ENCODE results near the gene TMIGD1.

Gene TMIGD1

GRCh38 chr17:30318155-30318554 lies 15.7 kb downstream of the TMIGD1 start:
- CTCF ChIA-PET = interaction anchor here (0.6 kb wide), 1 partner anchor 32 kb away, joined by 3 read pairs; no protein-coding TSS in a partner anchor
- Histone ChIP-seq H3K36me3 (ENCODE audit: control insufficient read depth in 4 of 4, insufficient read depth in 4 of 4, low read length in 3 of 4) (no peaks in the 10 kb centered on the region), H3K4me3 (ENCODE audit: control insufficient read depth in 1 of 7, extremely low read depth in 1 of 7, insufficient read depth in 4 of 7, low read depth in 2 of 7, low read length in 6 of 7) (no peak overlapping the region), H3K27ac (ENCODE audit: insufficient read depth in 1 of 2, low read depth in 1 of 2, low read length in 2 of 2, poor library complexity in 1 of 2, severe bottlenecking in 2 of 2) (no peak overlapping the region), H3K27me3 (replicated peaks in 2 of 5; ENCODE audit: control insufficient read depth in 4 of 5, insufficient read depth in 5 of 5, low read length in 4 of 5) (no peaks in the 10 kb centered on the region), H3K4me1 (ENCODE audit: control extremely low read depth in 1 of 4, control insufficient read depth in 4 of 4, insufficient read depth in 4 of 4, low read length in 3 of 4) (peaks cover 0 to 5% (median 2%) of the 10 kb centered on the region in 4 experiments), H3K9me3 (ENCODE audit: control extremely low read depth in 1 of 5, control insufficient read depth in 4 of 5, insufficient read depth in 2 of 5, low read depth in 1 of 5, low read length in 4 of 5) (no peaks in the 10 kb centered on the region)
- POLR2A ChIA-PET = no interaction called here
- 88% methylated on average over 1 of the region's 3 CpGs for WGBS (ENCODE audit: insufficient coverage)
- no peak for DNase-seq

DNA sequence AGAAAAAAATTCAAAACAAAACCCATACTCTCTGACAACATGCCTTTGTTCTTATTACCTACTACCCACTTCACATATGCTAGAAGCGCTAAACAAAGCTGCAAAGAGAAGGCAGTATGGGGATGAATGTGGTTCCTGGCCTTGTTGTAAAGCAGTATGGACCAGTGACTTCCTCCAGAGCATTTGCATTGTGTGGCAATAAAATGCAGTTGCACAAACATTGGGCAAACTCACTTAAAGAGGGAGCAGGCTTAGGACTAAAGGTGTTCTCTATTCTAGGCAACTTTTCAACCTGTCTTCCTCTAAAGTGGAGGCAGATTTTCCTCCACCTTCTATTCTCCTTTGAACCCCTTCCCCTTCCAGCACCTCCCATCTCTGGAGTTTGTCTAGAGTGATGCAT lies 17.1 kb downstream of the TMIGD1 start:
- DNase-seq = no peak
- Histone ChIP-seq H3K27me3 (replicated peaks in 2 of 5; ENCODE audit: control insufficient read depth in 4 of 5, insufficient read depth in 5 of 5, low read length in 4 of 5) (no peaks in the 10 kb centered on the region), H3K9me3 (ENCODE audit: control extremely low read depth in 1 of 5, control insufficient read depth in 4 of 5, insufficient read depth in 2 of 5, low read depth in 1 of 5, low read length in 4 of 5) (no peaks in the 10 kb centered on the region), H3K4me3 (ENCODE audit: control insufficient read depth in 1 of 7, extremely low read depth in 1 of 7, insufficient read depth in 4 of 7, low read depth in 2 of 7, low read length in 6 of 7) (no peak overlapping the region), H3K36me3 (ENCODE audit: control insufficient read depth in 4 of 4, insufficient read depth in 4 of 4, low read length in 3 of 4) (no peaks in the 10 kb centered on the region), H3K4me1 (ENCODE audit: control extremely low read depth in 1 of 4, control insufficient read depth in 4 of 4, insufficient read depth in 4 of 4, low read length in 3 of 4) (no peaks in the 10 kb centered on the region), H3K27ac (ENCODE audit: insufficient read depth in 1 of 2, low read depth in 1 of 2, low read length in 2 of 2, poor library complexity in 1 of 2, severe bottlenecking in 2 of 2) (no peak overlapping the region)
- POLR2A ChIA-PET = no interaction called here
- CTCF ChIA-PET = interaction anchor here (0.6 to 1.7 kb wide), 3 partner anchors 9 to 25 kb away, joined by 3 to 4 read pairs (median 3); no protein-coding TSS in a partner anchor
- no CpG with 5 or more reads among the region's 1 CpG for WGBS (ENCODE audit: insufficient coverage)

- no peak for DNase-seq
- Histone ChIP-seq H3K27me3 (replicated peaks in 2 of 5; ENCODE audit: control insufficient read depth in 4 of 5, insufficient read depth in 5 of 5, low read length in 4 of 5) (no peaks in the 10 kb centered on the region), H3K4me1 (ENCODE audit: control extremely low read depth in 1 of 4, control insufficient read depth in 4 of 4, insufficient read depth in 4 of 4, low read length in 3 of 4) (no peaks in the 10 kb centered on the region), H3K27ac (ENCODE audit: insufficient read depth in 1 of 2, low read depth in 1 of 2, low read length in 2 of 2, poor library complexity in 1 of 2, severe bottlenecking in 2 of 2) (no peak overlapping the region), H3K9me3 (ENCODE audit: control extremely low read depth in 1 of 5, control insufficient read depth in 4 of 5, insufficient read depth in 2 of 5, low read depth in 1 of 5, low read length in 4 of 5) (no peaks in the 10 kb centered on the region), H3K36me3 (ENCODE audit: control insufficient read depth in 4 of 4, insufficient read depth in 4 of 4, low read length in 3 of 4) (no peaks in the 10 kb centered on the region), H3K4me3 (ENCODE audit: control insufficient read depth in 1 of 7, extremely low read depth in 1 of 7, insufficient read depth in 4 of 7, low read depth in 2 of 7, low read length in 6 of 7) (no peak overlapping the region)
- CTCF ChIA-PET = no interaction called here
- POLR2A ChIA-PET = no interaction called here
- WGBS (ENCODE audit: insufficient coverage) = 83% methylated on average over 2 of the region's 2 CpGs
These were observed 18.8 kb downstream of the TMIGD1 start for GRCh38 chr17:30315106-30315505.

DNA sequence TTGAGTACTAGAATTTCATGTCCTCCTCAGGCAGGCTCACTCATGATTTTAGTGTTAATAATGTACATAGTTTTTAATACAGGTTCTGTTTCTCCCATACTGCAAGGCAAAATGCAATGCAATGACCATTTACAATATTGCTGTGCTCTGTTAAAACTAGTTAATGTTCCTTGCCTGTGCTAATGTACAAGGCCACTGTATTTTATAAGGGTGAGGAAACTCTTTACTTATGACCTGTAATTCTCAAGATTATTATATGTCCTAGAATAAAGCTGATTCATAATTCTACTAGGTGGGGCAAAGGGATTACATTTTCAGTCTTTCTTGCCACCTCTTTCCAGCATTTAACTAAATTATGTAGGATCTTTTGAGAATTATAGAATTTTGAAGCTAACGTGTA lies 19.4 kb downstream of the TMIGD1 start:
- no CpG with 5 or more reads among the region's 1 CpG for WGBS (ENCODE audit: insufficient coverage)
- H3K27me3 ChIP-seq (replicated peaks in 2 of 5; ENCODE audit: control insufficient read depth in 4 of 5, insufficient read depth in 5 of 5, low read length in 4 of 5) = no peaks in the 10 kb centered on the region
- no peaks in the 10 kb centered on the region for H3K4me1 ChIP-seq (ENCODE audit: control extremely low read depth in 1 of 4, control insufficient read depth in 4 of 4, insufficient read depth in 4 of 4, low read length in 3 of 4)
- no peaks in the 10 kb centered on the region for H3K9me3 ChIP-seq (ENCODE audit: control extremely low read depth in 1 of 5, control insufficient read depth in 4 of 5, insufficient read depth in 2 of 5, low read depth in 1 of 5, low read length in 4 of 5)
- no peaks in the 10 kb centered on the region for H3K36me3 ChIP-seq (ENCODE audit: control insufficient read depth in 4 of 4, insufficient read depth in 4 of 4, low read length in 3 of 4)
- H3K4me3 ChIP-seq (ENCODE audit: control insufficient read depth in 1 of 7, extremely low read depth in 1 of 7, insufficient read depth in 4 of 7, low read depth in 2 of 7, low read length in 6 of 7) = no peak overlapping the region
- H3K27ac ChIP-seq (ENCODE audit: insufficient read depth in 1 of 2, low read depth in 1 of 2, low read length in 2 of 2, poor library complexity in 1 of 2, severe bottlenecking in 2 of 2) = no peak overlapping the region
- POLR2A ChIA-PET = no interaction called here
- CTCF ChIA-PET = interaction anchor here (1.3 kb wide), 1 partner anchor 10 kb away, joined by 4 read pairs; no protein-coding TSS in a partner anchor
- DNase-seq = no peak

DNA sequence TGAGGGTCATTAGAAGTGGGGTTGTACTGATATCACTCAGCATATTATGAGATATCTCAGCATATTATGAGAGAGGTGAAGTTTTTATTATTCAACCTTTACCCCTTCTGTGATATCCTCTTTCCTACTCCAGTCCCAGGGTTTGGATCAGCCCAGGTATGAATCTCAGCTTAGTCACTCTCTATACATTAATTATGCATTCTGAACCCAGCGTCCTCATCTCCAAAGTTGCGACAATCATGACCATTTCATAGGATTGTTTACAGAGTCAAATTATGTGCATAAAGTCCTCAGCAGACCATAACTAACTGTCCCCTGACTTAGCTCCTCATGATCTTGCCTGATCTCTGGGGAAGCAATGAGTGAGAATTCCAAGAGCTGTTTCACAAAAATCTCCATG lies 21.6 kb downstream of the TMIGD1 start:
- no peak for DNase-seq
- Histone ChIP-seq H3K9me3 (ENCODE audit: control extremely low read depth in 1 of 5, control insufficient read depth in 4 of 5, insufficient read depth in 2 of 5, low read depth in 1 of 5, low read length in 4 of 5) (no peaks in the 10 kb centered on the region), H3K4me3 (ENCODE audit: control insufficient read depth in 1 of 7, extremely low read depth in 1 of 7, insufficient read depth in 4 of 7, low read depth in 2 of 7, low read length in 6 of 7) (no peak overlapping the region), H3K27me3 (replicated peaks in 2 of 5; ENCODE audit: control insufficient read depth in 4 of 5, insufficient read depth in 5 of 5, low read length in 4 of 5) (no peaks in the 10 kb centered on the region), H3K36me3 (ENCODE audit: control insufficient read depth in 4 of 4, insufficient read depth in 4 of 4, low read length in 3 of 4) (no peaks in the 10 kb centered on the region), H3K4me1 (ENCODE audit: control extremely low read depth in 1 of 4, control insufficient read depth in 4 of 4, insufficient read depth in 4 of 4, low read length in 3 of 4) (no peaks in the 10 kb centered on the region), H3K27ac (ENCODE audit: insufficient read depth in 1 of 2, low read depth in 1 of 2, low read length in 2 of 2, poor library complexity in 1 of 2, severe bottlenecking in 2 of 2) (no peak overlapping the region)
- 100% methylated on average over 2 of the region's 2 CpGs for WGBS (ENCODE audit: insufficient coverage)
- ChIA-PET POLR2A (interaction anchor here (0.6 kb wide), 1 partner anchor 26 kb away, joined by 3 read pairs; no protein-coding TSS in a partner anchor), CTCF (interaction anchor here (1.3 kb wide), 1 partner anchor 16 kb away, joined by 3 read pairs; no protein-coding TSS in a partner anchor)

GRCh38 chr17:30310562-30310961 lies 23.3 kb downstream of the TMIGD1 start:
- Histone ChIP-seq H3K36me3 (ENCODE audit: control insufficient read depth in 4 of 4, insufficient read depth in 4 of 4, low read length in 3 of 4) (no peaks in the 10 kb centered on the region), H3K9me3 (ENCODE audit: control extremely low read depth in 1 of 5, control insufficient read depth in 4 of 5, insufficient read depth in 2 of 5, low read depth in 1 of 5, low read length in 4 of 5) (no peaks in the 10 kb centered on the region), H3K27me3 (replicated peaks in 2 of 5; ENCODE audit: control insufficient read depth in 4 of 5, insufficient read depth in 5 of 5, low read length in 4 of 5) (no peaks in the 10 kb centered on the region), H3K4me3 (ENCODE audit: control insufficient read depth in 1 of 7, extremely low read depth in 1 of 7, insufficient read depth in 4 of 7, low read depth in 2 of 7, low read length in 6 of 7) (no peak overlapping the region), H3K4me1 (ENCODE audit: control extremely low read depth in 1 of 4, control insufficient read depth in 4 of 4, insufficient read depth in 4 of 4, low read length in 3 of 4) (no peaks in the 10 kb centered on the region), H3K27ac (ENCODE audit: insufficient read depth in 1 of 2, low read depth in 1 of 2, low read length in 2 of 2, poor library complexity in 1 of 2, severe bottlenecking in 2 of 2) (no peak overlapping the region)
- ChIA-PET POLR2A (interaction anchor here (0.6 kb wide), 1 partner anchor 20 kb away, joined by 4 read pairs; no protein-coding TSS in a partner anchor), CTCF (interaction anchor here (0.6 kb wide), 1 partner anchor 20 kb away, joined by 3 read pairs; no protein-coding TSS in a partner anchor)
- no CpG with 5 or more reads among the region's 2 CpGs for WGBS (ENCODE audit: insufficient coverage)
- no peak for DNase-seq

DNA sequence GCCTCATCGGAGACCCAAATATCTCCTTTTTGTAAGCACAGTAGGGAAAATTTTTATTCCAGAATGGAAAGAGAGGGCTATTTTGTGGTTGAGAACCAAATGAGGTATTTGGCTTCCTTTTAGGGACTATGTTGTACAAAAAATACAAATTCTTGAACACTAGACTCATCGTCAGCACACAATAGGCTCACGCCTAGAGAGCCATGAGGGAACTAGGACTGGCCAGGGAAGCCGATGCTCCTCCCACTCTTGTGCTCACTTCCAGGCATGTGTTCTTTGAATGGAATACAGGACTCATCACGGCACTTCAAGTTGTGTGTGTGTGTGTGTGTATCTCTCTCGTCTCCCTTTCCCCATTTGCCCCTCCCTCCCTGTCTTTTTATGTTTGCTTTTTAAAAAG lies 24.3 kb downstream of the TMIGD1 start:
- no peaks in the 10 kb centered on the region for H3K36me3 ChIP-seq (ENCODE audit: control insufficient read depth in 4 of 4, insufficient read depth in 4 of 4, low read length in 3 of 4)
- H3K4me3 ChIP-seq (ENCODE audit: control insufficient read depth in 1 of 7, extremely low read depth in 1 of 7, insufficient read depth in 4 of 7, low read depth in 2 of 7, low read length in 6 of 7) = no peak overlapping the region
- no peaks in the 10 kb centered on the region for H3K4me1 ChIP-seq (ENCODE audit: control extremely low read depth in 1 of 4, control insufficient read depth in 4 of 4, insufficient read depth in 4 of 4, low read length in 3 of 4)
- H3K27ac ChIP-seq (ENCODE audit: insufficient read depth in 1 of 2, low read depth in 1 of 2, low read length in 2 of 2, poor library complexity in 1 of 2, severe bottlenecking in 2 of 2) = no peak overlapping the region
- no peaks in the 10 kb centered on the region for H3K9me3 ChIP-seq (ENCODE audit: control extremely low read depth in 1 of 5, control insufficient read depth in 4 of 5, insufficient read depth in 2 of 5, low read depth in 1 of 5, low read length in 4 of 5)
- no peaks in the 10 kb centered on the region for H3K27me3 ChIP-seq (replicated peaks in 2 of 5; ENCODE audit: control insufficient read depth in 4 of 5, insufficient read depth in 5 of 5, low read length in 4 of 5)
- 96% methylated on average over 3 of the region's 6 CpGs for WGBS (ENCODE audit: insufficient coverage)
- POLR2A ChIA-PET = no interaction called here
- no peak for DNase-seq
- CTCF ChIA-PET = interaction anchor here (1.0 to 1.8 kb wide), 2 partner anchors 18 to 27 kb away, joined by 3 to 7 read pairs; no protein-coding TSS in a partner anchor
